LNCAP (cell line): ENCODE measurements around the gene PKD1L1.

Source experiments
- TF ChIP-seq, protein P1 (sequence below): fragments of 450-650 bp; IDR thresholded peaks from 2 replicates; pipeline ENCODE4 v1.5.1; 2017; ENCODE audit warnings: mild to moderate bottlenecking

Gene PKD1L1

DNA sequence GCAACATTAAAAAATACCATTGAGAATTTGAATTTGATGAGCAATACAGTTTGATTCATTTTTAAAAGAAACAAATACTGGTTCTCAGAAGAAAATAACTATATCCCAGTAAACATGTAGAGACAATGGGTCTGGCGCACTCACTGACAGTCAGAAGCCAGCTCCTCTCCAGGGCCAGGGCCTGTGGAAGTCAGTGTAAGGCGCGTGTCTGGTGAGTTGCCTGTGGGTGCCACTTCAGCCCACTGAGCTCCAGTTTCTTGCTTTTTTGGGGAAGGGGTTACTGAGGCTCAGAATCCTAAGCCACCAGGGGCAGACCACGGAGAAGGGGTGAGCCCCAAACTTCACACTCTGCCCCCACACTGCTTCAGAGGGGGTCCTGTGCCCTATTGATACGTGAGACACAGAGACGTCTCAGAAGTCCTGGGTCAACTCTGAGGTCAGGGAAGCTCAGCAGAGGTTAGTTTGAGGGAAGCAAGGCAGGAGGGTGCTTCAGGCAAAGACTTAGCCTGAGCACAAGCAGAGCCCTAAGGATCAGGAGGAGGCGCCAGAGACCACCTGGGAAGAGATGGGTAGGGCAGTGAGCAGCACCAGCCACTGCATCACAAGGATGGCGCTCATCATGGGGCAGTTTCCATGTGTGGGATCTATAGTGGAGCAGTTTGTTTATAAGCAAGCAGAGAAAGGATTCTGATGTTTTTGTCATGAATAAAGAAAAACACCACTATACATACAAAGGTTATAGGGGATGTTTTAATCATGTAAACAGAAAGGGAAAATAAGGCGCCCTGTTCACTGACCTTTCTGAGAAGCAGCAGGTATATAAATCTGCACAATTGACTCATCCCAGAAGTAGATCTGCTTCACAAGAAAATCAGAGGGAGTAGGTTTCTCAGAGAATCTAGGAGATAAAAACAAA is 95.7 kb downstream of the PKD1L1 start:
- TF ChIP-seq, protein P1, sequence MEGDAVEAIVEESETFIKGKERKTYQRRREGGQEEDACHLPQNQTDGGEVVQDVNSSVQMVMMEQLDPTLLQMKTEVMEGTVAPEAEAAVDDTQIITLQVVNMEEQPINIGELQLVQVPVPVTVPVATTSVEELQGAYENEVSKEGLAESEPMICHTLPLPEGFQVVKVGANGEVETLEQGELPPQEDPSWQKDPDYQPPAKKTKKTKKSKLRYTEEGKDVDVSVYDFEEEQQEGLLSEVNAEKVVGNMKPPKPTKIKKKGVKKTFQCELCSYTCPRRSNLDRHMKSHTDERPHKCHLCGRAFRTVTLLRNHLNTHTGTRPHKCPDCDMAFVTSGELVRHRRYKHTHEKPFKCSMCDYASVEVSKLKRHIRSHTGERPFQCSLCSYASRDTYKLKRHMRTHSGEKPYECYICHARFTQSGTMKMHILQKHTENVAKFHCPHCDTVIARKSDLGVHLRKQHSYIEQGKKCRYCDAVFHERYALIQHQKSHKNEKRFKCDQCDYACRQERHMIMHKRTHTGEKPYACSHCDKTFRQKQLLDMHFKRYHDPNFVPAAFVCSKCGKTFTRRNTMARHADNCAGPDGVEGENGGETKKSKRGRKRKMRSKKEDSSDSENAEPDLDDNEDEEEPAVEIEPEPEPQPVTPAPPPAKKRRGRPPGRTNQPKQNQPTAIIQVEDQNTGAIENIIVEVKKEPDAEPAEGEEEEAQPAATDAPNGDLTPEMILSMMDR: no peak

DNA sequence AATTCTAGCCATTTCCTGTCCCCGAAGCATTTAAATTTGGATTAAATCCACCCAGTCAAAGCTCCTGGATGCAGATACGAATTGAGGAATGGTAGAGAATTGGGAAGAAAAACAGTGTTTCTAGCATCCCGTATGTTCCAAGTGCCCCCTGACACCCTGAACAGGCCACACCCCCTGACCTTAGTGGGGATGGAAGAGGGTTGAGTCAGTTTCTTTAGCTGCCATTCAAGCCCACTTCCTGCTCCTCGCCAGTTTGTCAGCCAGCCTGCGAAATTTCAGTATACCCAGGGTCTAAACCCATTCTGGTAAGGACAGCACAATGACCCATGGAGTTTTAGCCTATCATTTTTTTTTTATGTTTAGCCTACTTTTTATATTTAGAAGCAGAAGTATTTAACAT is 101.1 kb downstream of the PKD1L1 start:
- TF ChIP-seq, protein P1: no peak

DNA sequence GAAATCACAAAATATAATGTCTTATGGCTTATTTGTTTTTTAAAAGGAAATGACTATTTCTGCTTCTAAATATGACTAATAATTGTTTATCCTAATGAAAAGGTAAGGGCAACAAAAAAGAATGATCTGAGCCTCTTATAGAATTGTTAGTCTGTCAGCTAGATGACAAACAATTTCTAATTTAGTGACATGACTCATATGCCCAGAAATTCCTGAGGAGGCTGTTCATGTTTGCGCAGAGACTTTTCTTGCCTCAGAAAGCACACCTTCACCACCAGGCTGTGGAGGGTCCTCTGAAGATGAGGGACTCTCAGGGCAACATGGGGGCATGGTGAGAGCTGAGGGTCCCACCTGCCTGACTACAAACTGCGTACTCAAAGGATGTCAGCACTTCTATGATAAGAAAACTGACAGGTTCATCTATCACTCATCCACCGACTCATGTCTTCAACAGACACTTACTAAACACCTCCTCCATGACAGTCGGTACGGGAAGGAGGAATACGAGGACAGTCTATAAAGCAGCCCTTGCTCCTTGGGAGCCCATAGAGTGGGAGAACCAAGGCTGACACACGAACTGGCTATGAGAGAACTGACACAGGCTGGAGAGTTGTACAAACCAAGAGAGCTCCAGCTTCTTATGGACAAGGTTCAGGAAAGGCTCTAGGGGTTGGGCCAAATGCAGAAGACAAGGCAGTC is 102.0 kb downstream of the PKD1L1 start:
- TF ChIP-seq, protein P1: no peak

DNA sequence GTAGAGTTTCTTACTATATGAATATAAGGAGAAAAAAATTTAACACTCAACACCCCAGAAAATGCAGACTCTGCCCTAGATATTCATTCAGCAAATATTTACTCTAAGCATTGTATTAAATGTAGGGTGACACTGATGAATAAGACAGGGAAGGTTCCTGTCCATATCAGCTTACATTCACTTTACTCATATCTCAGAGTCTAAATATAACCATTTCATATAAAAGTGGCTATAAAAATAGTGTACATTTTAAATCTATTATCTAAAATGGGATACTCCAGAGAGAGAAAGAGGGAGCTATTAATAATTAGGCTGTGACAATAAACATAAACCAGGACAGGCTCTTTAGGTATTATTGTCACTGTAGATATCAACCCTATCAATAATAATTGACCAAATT is 104.0 kb downstream of the PKD1L1 start:
- TF ChIP-seq, protein P1: no peak

DNA sequence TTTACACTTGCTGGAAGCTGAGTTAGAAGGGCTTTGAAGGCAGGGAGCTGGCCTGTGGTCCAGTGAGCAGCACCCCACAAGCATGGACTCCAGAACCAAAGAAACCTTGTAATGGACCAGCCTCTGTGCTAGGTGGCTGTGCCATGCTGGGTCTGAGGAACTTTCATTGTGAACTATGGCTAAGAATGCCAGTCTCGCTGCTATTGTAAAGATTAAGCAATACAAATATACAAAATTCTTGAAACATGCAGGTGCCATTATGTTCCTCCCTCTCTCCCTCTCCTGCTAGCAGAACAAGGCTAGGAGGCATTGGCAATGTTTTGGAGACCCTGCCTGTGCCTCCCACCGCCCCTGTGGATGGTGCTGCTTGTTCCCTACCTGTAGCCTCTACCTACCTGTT is 105.0 kb downstream of the PKD1L1 start:
- TF ChIP-seq, protein P1: no peak

DNA sequence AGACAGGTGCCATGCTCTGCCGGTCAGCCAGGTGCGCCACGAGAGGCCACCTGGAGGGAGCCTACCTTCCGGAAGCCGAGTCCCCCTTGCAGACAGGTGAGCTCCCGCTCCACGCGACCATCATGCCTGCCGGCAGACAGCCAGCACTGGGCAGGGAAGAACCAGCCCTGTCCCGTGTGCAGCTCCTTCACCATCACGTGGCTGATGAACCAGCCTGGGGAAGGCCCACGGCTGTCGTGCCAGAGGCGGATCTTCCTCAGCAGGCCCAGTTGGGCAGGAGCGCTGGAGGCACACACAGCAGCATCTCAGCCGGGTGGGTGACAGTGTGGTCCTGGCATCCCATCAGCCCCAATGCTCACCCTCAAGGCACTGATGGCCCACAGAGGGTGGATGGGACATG is 108.9 kb downstream of the PKD1L1 start:
- TF ChIP-seq, protein P1: no peak

DNA sequence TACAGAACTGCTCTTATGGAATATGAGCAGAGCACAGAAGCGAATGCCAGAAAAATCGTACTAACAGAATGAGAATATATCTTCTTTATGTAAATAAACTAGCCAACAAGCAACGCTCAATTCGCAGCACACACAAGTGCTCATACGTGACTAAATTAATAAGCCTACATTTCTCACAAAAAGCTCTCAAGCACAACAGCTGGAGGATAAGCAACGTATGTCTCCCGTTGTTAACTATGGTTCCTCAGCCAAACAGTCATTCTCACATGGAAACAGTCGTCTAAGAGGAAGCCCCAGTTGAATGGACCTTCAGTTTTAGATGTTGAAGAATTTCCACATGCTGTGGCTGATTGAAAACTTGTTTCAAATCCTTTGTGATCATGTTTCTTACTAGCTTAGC is 110.4 kb downstream of the PKD1L1 start:
- TF ChIP-seq, protein P1: no peak
